ENCODE results near the gene EDRF1. TPM values are rescaled to one million over a fixed set of nuclear protein-coding genes. Genes with fewer than 3 reads are reported as not detected.

EDRF1 gene
- total and polyA plus RNA-seq, 4 experiments from 2014 or later, result 9.8 to 57.8 (median 33.8) TPM

GRCh38 chr10:125734148-125734547 lies 14.6 kb downstream of the EDRF1 start:
- no peaks in the 10 kb centered on the region for H3K9me3 ChIP-seq (ENCODE audit: control insufficient read depth in 1 of 2, low read length in 2 of 2)
- peaks cover 0 to 9% (median under 1%) of the 10 kb centered on the region in 4 donors for H3K4me1 Mint-ChIP-seq
- no peaks in the 10 kb centered on the region for H3K27me3 Mint-ChIP-seq
- peak overlapping the region in 1 of 7 donors; percentile 39 for H3K27ac Mint-ChIP-seq
- H3K36me3 Mint-ChIP-seq, result peaks cover 86 to 96% of the 10 kb centered on the region in 2 donors
- intact Hi-C loops (cut with micrococcal nuclease), result no loop called here
- H3K27ac ChIP-seq (ENCODE audit: low read depth, low read length), result no peak overlapping the region
- peaks cover 90% of the 10 kb centered on the region for H3K36me3 ChIP-seq (ENCODE audit: insufficient read depth, low read length)
- no peak overlapping the region for H3K4me3 Mint-ChIP-seq
- H3K4me3 ChIP-seq (ENCODE audit: low read length in 2 of 2), result no peak overlapping the region
- H3K4me1 ChIP-seq (ENCODE audit: insufficient read depth, low read length), result no peaks in the 10 kb centered on the region
- ChIA-PET POLR2A (ENCODE audit: partially characterized antibody) (no interaction called here), CTCF (ENCODE audit: partially characterized antibody) (no interaction called here)
- no peaks in the 10 kb centered on the region for H3K27me3 ChIP-seq (ENCODE audit: insufficient read depth, low read length)
- H3K9me3 Mint-ChIP-seq, result no peaks in the 10 kb centered on the region
- DNase-seq, result no peak

- Mint-ChIP-seq H3K27me3 (no peaks in the 10 kb centered on the region), H3K4me1 (peaks cover 0 to 9% (median 1%) of the 10 kb centered on the region in 4 donors), H3K27ac (no peak overlapping the region), H3K9me3 (no peaks in the 10 kb centered on the region), H3K36me3 (peaks cover 88 to 96% of the 10 kb centered on the region in 2 donors), H3K4me3 (no peak overlapping the region)
- intact Hi-C loops (cut with micrococcal nuclease), result no loop called here
- Histone ChIP-seq H3K4me1 (ENCODE audit: insufficient read depth, low read length) (no peaks in the 10 kb centered on the region), H3K27ac (ENCODE audit: low read depth, low read length) (no peak overlapping the region), H3K27me3 (ENCODE audit: insufficient read depth, low read length) (no peaks in the 10 kb centered on the region), H3K9me3 (ENCODE audit: control insufficient read depth in 1 of 2, low read length in 2 of 2) (no peaks in the 10 kb centered on the region), H3K36me3 (ENCODE audit: insufficient read depth, low read length) (peaks cover 90% of the 10 kb centered on the region), H3K4me3 (ENCODE audit: low read length in 2 of 2) (no peak overlapping the region)
- ChIA-PET CTCF (ENCODE audit: partially characterized antibody) (no interaction called here), POLR2A (ENCODE audit: partially characterized antibody) (no interaction called here)
- DNase-seq, result no peak
These were observed 15.3 kb downstream of the EDRF1 start for GRCh38 chr10:125734823-125735222.

- no peaks in the 10 kb centered on the region for H3K27me3 Mint-ChIP-seq
- no peaks in the 10 kb centered on the region for H3K9me3 Mint-ChIP-seq
- H3K27ac Mint-ChIP-seq, result no peak overlapping the region
- DNase-seq, result no peak
- peaks cover 82 to 93% of the 10 kb centered on the region in 2 donors for H3K36me3 Mint-ChIP-seq
- H3K4me1 Mint-ChIP-seq, result peaks cover 0 to 5% (median 2%) of the 10 kb centered on the region in 4 donors
- H3K4me1 ChIP-seq (ENCODE audit: insufficient read depth, low read length), result no peaks in the 10 kb centered on the region
- no peak overlapping the region for H3K4me3 ChIP-seq (ENCODE audit: low read length in 2 of 2)
- POLR2A ChIA-PET (ENCODE audit: partially characterized antibody), result no interaction called here
- H3K27ac ChIP-seq (ENCODE audit: low read depth, low read length), result no peak overlapping the region
- H3K36me3 ChIP-seq (ENCODE audit: insufficient read depth, low read length), result peaks cover 80% of the 10 kb centered on the region
- intact Hi-C loops (cut with micrococcal nuclease), result no loop called here
- H3K9me3 ChIP-seq (ENCODE audit: control insufficient read depth in 1 of 2, low read length in 2 of 2), result no peaks in the 10 kb centered on the region
- H3K4me3 Mint-ChIP-seq, result no peak overlapping the region
- CTCF ChIA-PET (ENCODE audit: partially characterized antibody), result no interaction called here
- no peaks in the 10 kb centered on the region for H3K27me3 ChIP-seq (ENCODE audit: insufficient read depth, low read length)
These were observed 18.7 kb downstream of the EDRF1 start for GRCh38 chr10:125738206-125738605.

GRCh38 chr10:125739994-125740679 lies 20.6 kb downstream of the EDRF1 start:
- H3K4me1 ChIP-seq (ENCODE audit: insufficient read depth, low read length), result no peaks in the 10 kb centered on the region
- peaks cover 84% of the 10 kb centered on the region for H3K36me3 ChIP-seq (ENCODE audit: insufficient read depth, low read length)
- Mint-ChIP-seq H3K4me1 (peaks cover 0 to 5% (median 2%) of the 10 kb centered on the region in 4 donors), H3K4me3 (no peak overlapping the region), H3K27ac (peak overlapping the region in 1 of 7 donors; percentile 65), H3K36me3 (peaks cover 86 to 94% of the 10 kb centered on the region in 2 donors), H3K9me3 (no peaks in the 10 kb centered on the region), H3K27me3 (no peaks in the 10 kb centered on the region)
- intact Hi-C loops (cut with micrococcal nuclease), result no loop called here
- CTCF ChIA-PET (ENCODE audit: partially characterized antibody), result no interaction called here
- POLR2A ChIA-PET (ENCODE audit: partially characterized antibody), result no interaction called here
- no peak for DNase-seq
- H3K4me3 ChIP-seq (ENCODE audit: low read length in 2 of 2), result no peak overlapping the region
- no peaks in the 10 kb centered on the region for H3K9me3 ChIP-seq (ENCODE audit: control insufficient read depth in 1 of 2, low read length in 2 of 2)
- no peak overlapping the region for H3K27ac ChIP-seq (ENCODE audit: low read depth, low read length)
- no peaks in the 10 kb centered on the region for H3K27me3 ChIP-seq (ENCODE audit: insufficient read depth, low read length)

- peaks cover 67% of the 10 kb centered on the region for H3K36me3 ChIP-seq (ENCODE audit: insufficient read depth, low read length)
- intact Hi-C loops (cut with micrococcal nuclease), result no loop called here
- H3K9me3 Mint-ChIP-seq, result no peaks in the 10 kb centered on the region
- H3K27me3 Mint-ChIP-seq, result no peaks in the 10 kb centered on the region
- DNase-seq, result no peak
- H3K9me3 ChIP-seq (ENCODE audit: control insufficient read depth in 1 of 2, low read length in 2 of 2), result no peaks in the 10 kb centered on the region
- H3K4me3 Mint-ChIP-seq, result no peak overlapping the region
- H3K27ac ChIP-seq (ENCODE audit: low read depth, low read length), result no peak overlapping the region
- no peaks in the 10 kb centered on the region for H3K4me1 ChIP-seq (ENCODE audit: insufficient read depth, low read length)
- CTCF ChIA-PET (ENCODE audit: partially characterized antibody), result no interaction called here
- H3K27me3 ChIP-seq (ENCODE audit: insufficient read depth, low read length), result no peaks in the 10 kb centered on the region
- H3K4me1 Mint-ChIP-seq, result peaks cover 0 to 7% (median 0%) of the 10 kb centered on the region in 4 donors
- no peak overlapping the region for H3K27ac Mint-ChIP-seq
- no peak overlapping the region for H3K4me3 ChIP-seq (ENCODE audit: low read length in 2 of 2)
- H3K36me3 Mint-ChIP-seq, result peaks cover 85 to 89% of the 10 kb centered on the region in 2 donors
- POLR2A ChIA-PET (ENCODE audit: partially characterized antibody), result no interaction called here
These were observed 23.0 kb downstream of the EDRF1 start for GRCh38 chr10:125742465-125742864.

GRCh38 chr10:125744909-125745308 lies 25.4 kb downstream of the EDRF1 start:
- peak overlapping the region in 1 of 7 donors; percentile 0 for H3K27ac Mint-ChIP-seq
- intact Hi-C loops (cut with micrococcal nuclease), result no loop called here
- peaks cover 82 to 88% of the 10 kb centered on the region in 2 donors for H3K36me3 Mint-ChIP-seq

GRCh38 chr10:125747417-125747816 lies 27.9 kb downstream of the EDRF1 start:
- Histone ChIP-seq H3K9me3 (ENCODE audit: control insufficient read depth in 1 of 2, low read length in 2 of 2) (no peaks in the 10 kb centered on the region), H3K4me3 (ENCODE audit: low read length in 2 of 2) (no peak overlapping the region), H3K36me3 (ENCODE audit: insufficient read depth, low read length) (peaks cover 68% of the 10 kb centered on the region), H3K27me3 (ENCODE audit: insufficient read depth, low read length) (no peaks in the 10 kb centered on the region), H3K4me1 (ENCODE audit: insufficient read depth, low read length) (no peaks in the 10 kb centered on the region), H3K27ac (ENCODE audit: low read depth, low read length) (no peak overlapping the region)
- Mint-ChIP-seq H3K36me3 (peaks cover 76 to 92% of the 10 kb centered on the region in 2 donors), H3K27ac (peak overlapping the region in 1 of 7 donors; percentile 21), H3K4me1 (peaks cover 0 to 1% (median 0%) of the 10 kb centered on the region in 4 donors), H3K9me3 (no peaks in the 10 kb centered on the region), H3K4me3 (no peak overlapping the region), H3K27me3 (no peaks in the 10 kb centered on the region)
- intact Hi-C loops (cut with micrococcal nuclease), result no loop called here
- DNase-seq, result no peak
- ChIA-PET CTCF (ENCODE audit: partially characterized antibody) (no interaction called here), POLR2A (ENCODE audit: partially characterized antibody) (no interaction called here)

More at GRCh38 chr10:125744909-125745308, 25.4 kb downstream of the EDRF1 start:
- H3K9me3 ChIP-seq (ENCODE audit: control insufficient read depth in 1 of 2, low read length in 2 of 2), result no peaks in the 10 kb centered on the region
- Mint-ChIP-seq H3K4me1 (peaks cover 0 to 4% (median 0%) of the 10 kb centered on the region in 4 donors), H3K27me3 (no peaks in the 10 kb centered on the region), H3K9me3 (no peaks in the 10 kb centered on the region), H3K4me3 (peak overlapping the region in 1 of 8 donors; percentile 17)
- H3K36me3 ChIP-seq (ENCODE audit: insufficient read depth, low read length), result peaks cover 66% of the 10 kb centered on the region
- no peaks in the 10 kb centered on the region for H3K27me3 ChIP-seq (ENCODE audit: insufficient read depth, low read length)
- ChIA-PET POLR2A (ENCODE audit: partially characterized antibody) (no interaction called here), CTCF (ENCODE audit: partially characterized antibody) (no interaction called here)
- no peak for DNase-seq
- H3K27ac ChIP-seq (ENCODE audit: low read depth, low read length), result no peak overlapping the region
- H3K4me3 ChIP-seq (ENCODE audit: low read length in 2 of 2), result no peak overlapping the region
- no peaks in the 10 kb centered on the region for H3K4me1 ChIP-seq (ENCODE audit: insufficient read depth, low read length)
